Measurements from ENCODE around the gene KIAA0753.
"Not testable (repeated sequence)": the region's sequence is repeated elsewhere in the genome, so short reads cannot be mapped to it uniquely, and the experiment has no call there.

Gene KIAA0753

DNA sequence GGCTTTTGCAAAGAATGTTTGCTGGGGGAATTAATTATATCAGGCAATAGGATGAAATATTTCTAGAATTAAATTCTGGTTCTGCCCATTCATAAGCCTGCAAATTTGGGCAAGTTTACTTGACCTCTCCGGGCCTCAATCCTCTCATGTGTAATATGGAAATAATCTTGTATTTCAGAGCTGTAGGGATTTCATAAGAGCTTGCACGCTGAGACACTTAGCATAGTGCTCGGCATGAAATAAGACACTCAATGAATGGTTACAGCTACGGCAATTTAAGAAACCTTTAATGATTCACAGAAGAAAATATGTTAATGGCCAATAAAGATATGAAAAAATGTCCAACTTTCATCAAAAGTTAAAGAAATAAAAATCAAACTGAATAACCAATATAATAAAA is 43.6 kb downstream of the KIAA0753 start:
- DNase-seq (ENCODE audit: low read depth), result no peak

DNA sequence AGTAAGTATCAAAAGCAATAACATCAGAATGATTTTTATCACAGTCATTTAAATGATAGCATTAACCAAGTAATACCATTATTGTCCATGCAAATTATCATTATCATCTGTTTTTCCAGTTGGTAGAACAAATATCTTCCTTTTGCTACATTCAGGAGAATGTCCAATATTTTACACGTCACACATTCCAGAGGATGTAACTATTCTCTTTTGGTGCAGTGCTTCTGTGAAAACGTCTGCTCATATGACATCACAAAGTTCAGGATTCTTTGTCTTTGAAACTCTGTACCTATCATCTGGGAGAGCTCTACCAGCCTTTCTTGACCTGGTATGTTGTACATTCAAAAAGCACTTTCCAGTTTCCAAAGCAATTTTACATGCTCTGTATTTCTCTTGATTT is 44.0 kb downstream of the KIAA0753 start:
- no peak for DNase-seq (ENCODE audit: low read depth)

DNA sequence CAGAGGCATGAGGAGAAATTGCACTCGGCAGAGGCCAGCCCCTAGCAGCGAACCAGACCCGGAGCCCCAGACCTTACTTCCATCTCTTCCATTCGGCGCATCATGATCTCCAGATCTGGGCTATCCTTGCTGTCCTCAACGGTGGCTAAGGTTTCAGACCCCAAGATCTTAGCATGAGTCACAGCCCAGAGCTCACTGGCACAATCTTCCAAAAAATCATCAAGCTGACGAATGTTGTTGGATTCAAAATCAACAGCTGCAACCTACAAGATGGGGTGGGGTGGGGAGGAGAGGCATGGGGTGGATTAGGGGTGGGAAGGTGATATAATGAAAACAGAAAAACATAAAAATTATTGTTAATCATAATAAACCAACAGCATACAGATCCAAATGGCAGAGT is 44.4 kb downstream of the KIAA0753 start:
- no peak for DNase-seq (ENCODE audit: low read depth)

DNA sequence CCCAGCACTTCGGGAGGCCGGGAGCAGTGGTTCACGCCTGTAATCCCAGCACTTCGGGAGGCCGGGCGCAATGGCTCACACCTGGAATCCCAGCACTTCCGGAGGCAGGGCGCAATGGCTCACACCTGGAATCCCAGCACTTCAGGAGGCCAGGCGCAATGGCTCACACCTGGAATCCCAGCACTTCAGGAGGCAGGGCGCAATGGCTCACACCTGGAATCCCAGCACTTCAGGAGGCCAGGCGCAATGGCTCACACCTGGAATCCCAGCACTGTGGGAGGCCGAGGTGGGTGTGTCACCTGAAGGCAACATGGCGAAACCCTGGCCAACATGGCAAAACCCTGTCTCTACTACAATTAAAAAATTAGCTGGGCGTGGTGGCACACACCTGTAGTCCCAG is 47.1 kb downstream of the KIAA0753 start:
- DNase-seq (ENCODE audit: low read depth), result not testable (repeated sequence)

DNA sequence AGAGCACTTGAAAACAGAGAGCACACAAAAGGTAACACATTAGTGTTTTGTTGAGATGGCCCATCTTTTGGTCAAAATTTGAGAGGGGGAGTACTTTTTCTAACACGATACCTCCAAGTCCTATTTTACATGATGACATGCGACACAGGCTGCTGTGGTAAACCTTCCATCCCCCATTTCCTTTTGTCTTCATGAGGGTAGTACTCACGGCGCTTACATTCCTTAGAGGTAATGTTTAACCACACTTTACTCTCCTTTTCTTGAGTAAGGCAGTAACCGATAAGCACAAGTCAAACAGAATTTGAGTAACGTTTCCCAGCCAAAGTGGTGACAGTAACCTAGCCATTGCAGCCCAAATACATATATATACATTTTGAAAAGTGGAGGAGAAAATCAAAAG is 48.3 kb downstream of the KIAA0753 start:
- DNase-seq (ENCODE audit: low read depth), result no peak

DNA sequence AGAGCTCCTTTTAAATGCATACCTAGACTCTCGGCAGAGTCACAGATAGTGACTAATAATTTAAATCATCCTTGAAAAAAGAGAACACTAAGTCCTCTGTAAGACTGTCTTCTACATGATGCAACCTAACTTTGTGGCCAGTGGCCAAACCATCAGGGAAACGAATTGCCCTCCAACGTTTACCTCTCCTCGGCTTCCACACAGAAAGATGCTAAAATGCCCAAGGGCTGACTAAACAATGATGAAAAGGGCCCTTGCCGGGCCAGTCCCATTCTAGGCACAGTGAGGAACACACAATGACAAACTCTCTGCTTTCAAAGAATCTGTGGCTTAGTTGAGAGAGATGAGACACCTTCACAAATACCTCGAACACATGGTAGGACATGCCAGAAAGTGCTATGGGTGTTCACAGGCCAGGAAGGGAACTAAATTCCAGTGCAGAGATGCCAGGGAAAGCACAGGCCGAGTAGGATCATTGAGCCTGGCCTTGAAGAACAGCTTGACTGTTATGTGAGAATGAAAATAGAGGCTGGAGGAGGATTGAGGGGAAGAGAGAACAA is 48.8 kb downstream of the KIAA0753 start:
- no peak for DNase-seq (ENCODE audit: low read depth)

DNA sequence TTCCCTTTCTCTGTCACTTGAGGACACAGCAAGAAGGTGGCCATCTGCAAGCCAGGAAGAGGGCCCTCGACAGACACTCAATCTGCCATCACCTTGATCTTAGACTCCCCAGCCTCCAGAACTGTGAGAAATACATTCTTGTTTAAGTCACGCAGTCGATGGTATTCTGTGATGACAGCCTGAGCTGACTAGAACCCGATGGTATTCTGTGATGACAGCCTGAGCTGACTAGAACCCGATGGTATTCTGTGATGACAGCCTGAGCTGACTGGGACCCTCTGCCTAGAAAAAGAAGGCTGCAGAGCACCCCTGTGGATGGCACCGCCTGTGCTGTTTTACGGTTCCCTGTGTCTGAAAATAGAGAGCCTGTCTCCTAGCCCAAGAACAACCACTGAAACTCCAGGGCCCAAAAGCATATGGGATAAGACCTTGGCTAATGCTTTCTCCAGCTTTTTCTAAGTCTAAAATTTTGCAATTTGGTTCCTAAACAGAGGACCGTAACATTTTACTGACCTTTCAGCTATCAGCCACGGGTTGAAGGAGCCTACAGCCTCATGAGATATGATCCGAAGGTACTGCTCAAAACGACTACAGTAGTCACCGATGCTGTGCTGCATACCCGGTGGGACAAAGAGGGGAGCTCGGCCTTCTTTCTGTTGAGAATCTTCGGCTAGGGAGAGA is 51.1 kb downstream of the KIAA0753 start:
- DNase-seq (ENCODE audit: low read depth), result no peak

DNA sequence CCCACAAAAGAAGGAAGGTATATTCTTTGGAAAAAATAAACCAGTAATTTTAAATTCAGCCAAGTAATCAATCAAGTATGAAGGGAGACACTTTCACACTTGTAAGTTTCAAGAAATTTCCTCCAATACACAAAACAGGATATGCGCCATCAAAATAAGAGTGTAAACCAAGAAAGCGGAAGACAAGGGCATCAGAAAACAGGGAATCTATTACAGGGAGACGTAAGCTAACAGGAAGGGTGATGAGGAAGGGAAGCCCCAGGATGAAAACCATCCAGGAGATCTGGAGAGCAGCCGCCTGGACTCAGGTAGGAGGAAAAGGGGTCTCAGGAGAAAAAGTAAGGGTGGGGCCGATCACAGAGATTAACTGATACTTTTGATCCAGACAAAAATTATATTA is 52.3 kb downstream of the KIAA0753 start:
- DNase-seq (ENCODE audit: low read depth), result no peak

DNA sequence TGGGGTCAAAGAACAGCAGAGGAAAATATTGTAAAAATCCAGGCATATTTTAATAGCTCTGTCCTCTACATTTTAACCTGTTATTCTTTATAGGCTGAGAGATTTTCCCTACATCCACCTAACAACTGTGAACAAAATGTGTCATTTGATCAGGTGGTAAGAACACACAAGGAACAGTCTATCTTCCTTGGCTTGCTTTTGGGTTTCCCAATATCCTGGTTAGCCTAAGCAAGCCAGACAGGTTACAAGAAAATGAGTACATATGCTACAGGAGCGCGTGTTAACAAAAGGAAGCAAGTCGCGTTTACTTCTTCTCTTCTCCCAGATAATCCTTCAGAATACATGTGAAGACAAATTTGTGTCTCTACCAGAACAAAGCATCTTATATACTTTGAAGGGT is 53.2 kb downstream of the KIAA0753 start:
- no peak for DNase-seq (ENCODE audit: low read depth)

DNA sequence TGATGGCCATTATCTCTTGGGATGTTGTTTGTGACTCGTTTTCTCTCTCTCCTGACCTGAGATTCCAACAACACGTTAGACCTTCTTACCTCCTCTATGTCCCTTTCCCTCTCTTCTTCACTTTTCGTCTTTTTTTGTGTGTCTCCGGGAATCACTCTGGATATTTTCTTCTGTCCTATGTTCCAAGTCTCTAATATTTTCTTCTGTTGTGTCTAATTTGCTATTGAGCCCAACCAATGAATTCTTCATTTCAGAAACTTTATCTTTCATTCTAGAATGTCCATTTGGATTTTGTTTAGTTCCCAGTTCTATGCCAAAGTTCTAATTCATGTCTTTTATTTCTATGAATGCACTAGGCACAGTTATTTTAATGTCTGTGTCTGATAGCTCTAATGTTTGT is 57.1 kb downstream of the KIAA0753 start:
- no peak for DNase-seq (ENCODE audit: low read depth)

DNA sequence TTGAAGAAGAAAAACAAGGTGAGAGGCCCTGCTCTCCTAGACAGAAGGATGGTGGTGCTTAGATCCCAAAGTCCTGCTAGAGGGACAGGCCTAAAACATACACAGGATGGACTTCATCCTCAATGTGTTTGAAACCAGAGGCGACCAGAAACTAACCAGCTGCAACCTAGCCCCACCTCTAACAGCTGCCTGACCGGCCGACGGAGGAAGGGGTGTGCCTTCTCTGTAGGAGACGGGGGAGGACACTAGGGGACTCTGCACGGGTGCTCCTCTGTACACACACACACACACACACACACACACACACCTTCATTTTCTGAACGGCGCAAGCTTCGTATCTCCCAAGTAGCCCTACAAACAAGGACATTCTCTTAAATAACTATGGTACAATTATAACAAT is 59.9 kb downstream of the KIAA0753 start:
- no peak for DNase-seq (ENCODE audit: low read depth)

DNA sequence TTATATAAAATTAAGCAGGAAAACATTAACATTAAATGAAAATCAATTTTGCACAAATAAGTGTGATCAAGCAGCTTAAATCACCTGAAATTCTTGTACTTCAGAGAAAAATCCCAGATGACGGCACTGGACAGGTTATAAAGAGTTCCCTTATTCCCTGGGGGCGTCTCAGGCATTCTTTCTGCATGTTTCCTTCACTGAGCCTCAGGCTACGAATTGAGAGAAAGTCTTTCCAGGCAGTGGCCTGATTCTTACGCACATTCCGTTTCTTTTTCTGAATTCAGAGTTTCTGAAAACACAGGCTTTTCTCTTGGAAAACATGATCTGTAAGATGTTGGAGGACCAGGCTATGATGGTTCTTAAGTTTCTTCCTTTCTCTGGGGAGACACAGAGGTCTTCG is 62.0 kb downstream of the KIAA0753 start:
- DNase-seq (ENCODE audit: low read depth), result no peak

DNA sequence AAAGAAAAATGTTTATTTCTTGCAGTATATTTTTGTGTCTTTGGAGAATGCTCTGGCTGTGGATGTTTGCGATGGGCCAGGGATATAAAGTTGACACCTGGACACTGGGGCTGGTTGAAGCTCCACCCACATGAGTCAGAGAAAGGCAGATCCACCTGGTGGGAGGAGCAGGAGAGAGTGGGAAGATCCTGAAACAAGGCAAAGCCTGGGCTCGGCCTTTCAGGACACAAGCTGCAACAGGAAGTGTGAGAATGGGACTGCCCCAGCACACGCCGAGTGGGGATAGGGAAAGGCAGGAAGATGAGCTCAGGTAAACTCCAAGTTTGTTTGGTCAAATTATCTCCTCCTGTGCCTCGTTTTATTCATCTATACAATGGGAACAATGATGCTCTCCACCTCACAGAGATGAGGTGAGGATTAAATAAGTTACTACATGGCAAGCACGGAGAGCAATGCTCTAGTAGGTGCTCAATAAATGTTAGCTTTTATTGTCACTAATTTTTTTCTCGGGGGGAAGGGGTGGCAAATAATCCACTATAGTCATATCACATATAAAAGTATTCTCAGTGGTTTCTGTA is 62.7 kb downstream of the KIAA0753 start:
- no peak for DNase-seq (ENCODE audit: low read depth)

DNA sequence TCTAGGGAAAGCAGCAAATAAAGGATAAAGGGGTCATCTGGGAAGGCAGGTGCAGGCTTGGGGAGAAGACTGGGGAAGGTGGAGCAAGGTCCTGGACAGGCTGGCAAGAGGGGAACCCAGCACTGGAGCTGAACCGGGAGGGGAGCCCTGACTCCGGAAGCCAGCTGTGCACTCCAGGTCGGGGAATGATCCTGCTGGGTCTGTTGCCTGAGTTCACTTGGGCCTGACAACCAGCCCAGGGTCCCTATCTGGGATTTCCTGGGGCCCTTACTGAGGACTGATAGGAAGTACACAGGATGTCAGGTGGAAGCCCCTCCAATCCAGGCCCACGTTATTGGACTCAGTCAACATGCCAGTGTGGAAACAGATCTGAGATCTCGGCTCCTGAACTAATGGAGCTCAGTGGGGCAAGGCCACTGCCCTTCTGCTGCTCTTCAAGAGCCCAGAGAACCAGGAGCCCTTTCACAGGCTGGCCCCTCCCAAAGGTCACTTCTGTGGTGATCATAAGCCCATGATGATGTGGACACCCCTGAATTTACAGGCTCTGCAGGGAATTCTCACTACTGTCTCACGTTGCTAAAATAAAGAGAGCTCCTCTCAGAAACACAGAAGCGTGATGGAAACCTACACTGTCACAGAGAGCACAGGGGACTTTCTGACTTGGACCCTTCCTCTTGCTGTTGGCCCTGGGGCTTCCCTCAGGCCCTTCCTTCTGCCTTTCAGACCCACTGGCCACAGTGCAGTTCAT is 64.3 kb downstream of the KIAA0753 start:
- no peak for DNase-seq (ENCODE audit: low read depth)

DNA sequence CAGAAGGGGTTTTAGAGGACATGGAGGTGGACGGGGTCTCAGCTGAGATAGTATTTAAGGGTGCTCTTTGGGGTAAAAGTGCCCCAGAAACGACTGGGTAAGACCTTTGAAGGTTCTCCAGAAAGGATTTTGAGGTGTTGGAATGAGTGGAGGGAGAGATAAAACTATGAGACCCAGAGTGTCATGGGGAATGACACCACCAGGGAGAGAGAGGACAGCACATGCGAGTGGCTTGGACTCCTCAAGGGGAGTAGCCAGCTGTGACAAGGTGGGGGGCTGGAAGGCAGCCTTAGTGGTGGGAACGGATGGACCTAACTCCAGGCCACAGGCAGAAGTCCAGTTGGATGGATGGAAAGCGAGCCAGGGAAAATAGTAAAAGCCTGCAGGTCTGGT is 64.9 kb downstream of the KIAA0753 start:
- DNase-seq (ENCODE audit: low read depth), result no peak

DNA sequence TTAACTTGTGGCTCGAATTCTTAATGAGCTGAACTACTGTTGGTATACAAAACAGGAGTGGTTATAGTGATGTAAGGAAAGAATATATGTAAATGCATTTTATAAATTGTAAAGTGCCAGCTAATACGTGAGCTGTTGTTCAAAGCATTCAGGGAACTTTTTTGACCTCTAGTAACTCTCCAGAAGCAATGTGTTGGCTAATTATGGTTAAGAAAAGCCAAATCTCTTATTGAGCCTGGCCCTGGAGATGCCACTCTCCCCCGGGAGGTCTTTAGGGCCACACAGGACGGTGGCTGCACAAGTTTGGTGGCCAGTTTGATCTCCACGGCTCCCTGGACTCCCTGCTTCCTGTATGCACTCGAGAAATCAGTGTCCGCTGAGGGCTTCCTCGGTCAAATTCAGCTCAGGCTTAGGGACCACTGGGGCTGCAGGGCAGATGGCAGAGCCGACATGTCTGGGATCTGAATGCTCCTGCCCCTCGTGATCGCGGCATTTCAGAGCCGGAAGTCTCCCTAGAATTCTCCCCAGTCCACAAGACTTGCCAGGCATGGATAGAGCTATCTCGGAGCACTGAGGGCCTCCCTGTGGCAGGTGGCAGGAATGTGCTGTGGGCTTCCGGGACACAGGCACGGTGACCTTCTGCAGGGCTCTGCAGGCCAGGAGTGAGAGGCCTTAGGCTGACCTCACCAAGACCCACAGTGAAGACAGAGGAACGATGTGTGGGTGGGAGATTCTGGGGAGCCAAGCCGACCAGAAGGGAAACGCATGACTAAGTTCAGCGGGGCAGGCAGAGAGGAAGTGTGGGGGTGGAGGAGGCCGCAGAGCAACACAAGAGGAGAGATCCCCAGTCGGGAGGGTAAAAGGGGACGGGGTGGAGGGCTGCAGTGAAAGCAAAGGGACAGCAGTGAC is 65.6 kb downstream of the KIAA0753 start:
- no peak for DNase-seq (ENCODE audit: low read depth)

DNA sequence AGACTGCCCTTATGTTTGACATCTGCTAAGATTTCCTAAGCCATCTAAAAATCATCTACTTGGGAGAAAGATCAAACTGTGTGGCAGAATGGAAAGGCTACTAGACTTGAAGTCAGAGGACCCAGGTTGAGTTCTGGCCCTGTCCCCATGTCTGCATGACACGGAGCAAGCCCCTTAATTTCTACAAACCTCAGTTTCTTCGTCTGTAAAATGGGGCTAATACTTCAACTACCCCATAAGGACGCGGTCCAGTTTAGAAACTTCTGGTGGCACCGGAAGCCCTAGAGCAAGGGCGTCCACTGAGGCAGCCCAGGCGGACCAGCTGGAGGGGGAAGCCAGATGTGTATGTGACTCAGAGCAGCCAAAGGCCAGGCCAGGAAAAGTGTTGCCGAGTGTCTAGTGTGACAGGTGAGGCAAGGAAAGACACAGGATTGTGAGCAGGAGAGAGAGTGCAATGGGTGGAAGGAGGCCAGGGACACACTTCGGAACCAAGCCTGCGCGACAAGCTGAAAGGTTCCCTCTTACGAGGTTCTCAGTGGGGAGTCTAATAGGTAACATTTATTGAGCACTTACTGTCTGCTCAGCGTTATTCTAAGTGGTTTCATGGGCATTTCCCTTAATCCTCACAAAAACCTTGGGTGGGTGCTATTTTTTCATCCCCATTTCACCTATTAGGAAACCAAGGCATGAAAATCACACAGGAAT is 66.4 kb downstream of the KIAA0753 start:
- no peak for DNase-seq (ENCODE audit: low read depth)

DNA sequence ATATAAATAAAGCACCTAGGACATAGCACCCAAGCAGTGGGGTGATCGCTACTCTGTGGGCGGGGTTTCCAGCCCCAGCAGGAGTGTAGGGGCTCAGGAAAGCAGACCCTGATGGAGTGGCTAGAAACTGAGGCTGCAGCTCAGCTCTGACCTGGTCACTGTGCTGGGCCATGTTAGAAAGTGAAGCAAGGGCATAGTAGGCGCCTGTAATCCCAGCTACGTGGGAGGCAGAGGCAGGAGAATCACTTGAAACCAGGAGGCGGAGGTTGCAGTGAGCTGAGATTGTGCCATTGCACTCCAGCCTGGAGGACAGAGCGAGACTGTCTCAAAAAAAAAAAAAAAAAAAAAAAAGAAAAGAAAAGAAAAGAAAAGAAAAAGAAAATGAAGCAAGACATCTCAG is 67.0 kb downstream of the KIAA0753 start:
- DNase-seq (ENCODE audit: low read depth), result not testable (repeated sequence)

DNA sequence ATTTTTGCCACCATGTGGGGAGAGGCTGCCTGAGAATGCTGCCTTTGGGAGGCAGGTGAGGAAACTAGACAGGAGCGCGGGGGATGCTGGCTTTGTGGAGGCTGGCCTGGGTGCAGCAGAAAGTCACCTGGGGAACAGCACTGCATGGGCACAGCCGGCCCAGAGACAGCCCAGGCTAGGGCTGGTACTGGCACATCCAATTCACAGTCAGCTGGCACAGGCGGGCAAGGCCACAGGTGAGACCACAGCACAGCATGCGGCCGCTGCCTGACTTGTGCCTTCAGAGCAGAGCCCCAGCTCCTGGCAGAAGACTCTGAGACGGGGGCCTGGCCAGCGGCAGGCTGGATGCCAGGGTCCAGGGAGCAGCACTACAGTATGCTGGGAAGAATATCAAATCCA is 67.5 kb downstream of the KIAA0753 start:
- no peak for DNase-seq (ENCODE audit: low read depth)

DNA sequence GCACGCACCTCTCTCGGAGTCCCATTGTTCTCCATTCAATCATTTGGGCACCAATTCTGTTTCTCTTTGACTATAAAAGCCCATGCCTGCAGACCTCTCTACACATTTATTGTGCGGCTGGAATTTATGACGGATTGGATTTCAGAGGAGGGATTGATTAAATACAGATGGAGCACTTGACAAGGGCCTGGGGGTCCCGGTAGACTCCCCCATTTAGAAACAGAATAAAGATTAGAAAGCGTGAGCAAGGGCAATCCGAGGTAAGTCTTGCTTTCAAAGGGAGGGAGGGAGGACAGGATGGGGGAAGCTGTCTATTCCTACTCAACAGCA is 69.1 kb downstream of the KIAA0753 start:
- DNase-seq (ENCODE audit: low read depth), result no peak

DNA sequence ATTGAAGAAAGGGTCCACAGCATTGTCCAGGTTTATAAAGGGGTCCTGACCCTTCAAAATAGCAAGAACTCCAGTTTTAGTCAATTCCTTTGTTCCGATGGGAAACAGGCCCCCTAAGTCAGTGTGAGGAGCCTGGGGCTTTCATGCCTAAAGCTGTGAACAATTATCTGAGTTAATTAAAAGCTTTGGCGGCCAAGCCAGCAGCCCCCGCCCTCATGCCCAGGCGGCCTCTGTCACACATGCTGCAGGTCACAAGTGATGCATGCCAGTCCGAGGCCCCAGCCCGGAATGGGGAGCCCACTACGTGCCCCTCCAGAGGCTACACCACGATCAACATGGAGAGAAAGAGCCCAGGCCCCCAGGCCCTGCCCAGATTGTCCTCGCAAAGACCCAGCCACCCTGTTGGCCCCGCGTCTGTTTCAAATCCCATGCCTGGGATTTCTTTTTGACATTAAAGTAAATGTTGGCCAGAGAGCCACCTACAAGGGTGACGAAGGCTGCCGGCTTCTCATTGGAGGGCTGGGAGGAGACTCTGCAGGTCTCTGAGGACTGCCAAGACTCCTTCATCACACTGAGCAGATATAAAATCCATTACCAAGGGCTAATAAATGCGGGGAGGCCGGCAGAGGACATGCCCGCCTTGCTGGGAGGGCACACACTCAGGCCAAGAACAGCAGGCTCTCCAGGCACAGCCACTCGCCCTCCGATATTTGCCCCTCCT is 69.6 kb downstream of the KIAA0753 start:
- no peak for DNase-seq (ENCODE audit: low read depth)

Data from stimulated activated CD8-positive, alpha-beta memory T cell treated with anti-CD3 and anti-CD28 coated beads, Interleukin-7, amount 100 ng/mL, for 24 hours (primary cell).